Frontal cortex (tissue), 4 donors: ENCODE data around the gene RRP15. TPM values are rescaled to one million over a fixed set of nuclear protein-coding genes. Genes with fewer than 3 reads are reported as not detected.
A peak's percentile ranks its signal among the peaks of the same experiment; 100 is the strongest.

Source experiments
- DNase-seq, 2 donors: peaks; one replicate each; pipeline ENCODE4 v3.0.0; 2012; ENCODE audit warnings: low spot score in 2 of 2
- FAIRE-seq: peaks from 2 replicates; lab custom pipeline; 2012; peaks lifted over from hg19 to GRCh38; lab: Jason Lieb, UNC
- total RNA-seq: library from RNA; depleted of rRNA; stranded (reverse); fragments of >200 nt; gene quantifications from one replicate; pipeline ENCODE4 v1.2.3, GENCODE V29; 2014
- donor health status: control.
- donor health status: control.
- donor health status: control.

RRP15 gene
- total RNA-seq, 1 donor from 2014 or later, result 21.6 TPM

DNA sequence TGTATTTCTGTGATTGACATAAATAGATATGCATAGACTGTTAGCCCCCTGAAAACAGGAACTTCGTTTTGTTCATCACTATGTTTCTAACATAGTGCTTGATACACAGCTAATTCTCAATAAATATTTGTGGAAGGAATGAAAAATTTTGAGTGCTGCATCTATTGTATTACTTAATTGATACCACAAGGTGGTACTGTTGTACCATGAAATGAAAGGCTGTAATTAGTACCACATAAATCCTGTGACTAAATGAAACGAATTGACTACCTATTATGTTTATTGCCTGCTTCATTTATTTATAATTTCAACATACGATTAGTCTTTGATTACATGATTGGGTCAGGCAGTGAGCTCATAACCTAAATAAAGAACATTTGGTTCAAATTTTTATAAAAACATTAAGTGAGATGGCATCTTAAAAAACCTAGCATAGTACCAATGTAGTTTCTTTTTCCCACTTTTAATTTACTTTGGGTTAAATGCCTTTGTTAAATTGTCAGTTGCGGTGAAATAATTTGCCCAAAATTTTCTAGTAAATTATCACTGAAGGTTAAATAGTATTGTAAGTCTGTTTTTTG is 45.0 kb downstream of the RRP15 start:
- FAIRE-seq, result peak; percentile 95
- DNase-seq, result peak; percentile 45 to 52

DNA sequence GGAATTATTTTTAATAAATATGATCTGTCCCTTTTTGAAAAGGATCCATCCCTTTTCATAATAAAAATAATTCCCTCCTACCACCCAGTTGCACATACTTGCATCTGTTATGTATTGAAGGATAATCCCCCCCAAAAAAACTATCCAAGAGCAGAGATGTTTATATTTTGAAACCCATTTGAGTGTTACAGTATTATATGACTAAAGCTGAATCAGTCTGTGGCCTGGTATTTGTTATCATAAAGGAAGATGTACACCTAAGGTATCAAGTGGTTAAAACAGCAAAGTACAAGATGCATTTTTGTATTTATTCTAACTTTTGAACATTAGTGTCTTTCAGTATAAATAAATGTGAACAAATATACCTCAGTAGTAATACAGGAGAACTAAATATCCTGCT is 47.3 kb downstream of the RRP15 start:
- DNase-seq (no peak), FAIRE-seq (no peak)

DNA sequence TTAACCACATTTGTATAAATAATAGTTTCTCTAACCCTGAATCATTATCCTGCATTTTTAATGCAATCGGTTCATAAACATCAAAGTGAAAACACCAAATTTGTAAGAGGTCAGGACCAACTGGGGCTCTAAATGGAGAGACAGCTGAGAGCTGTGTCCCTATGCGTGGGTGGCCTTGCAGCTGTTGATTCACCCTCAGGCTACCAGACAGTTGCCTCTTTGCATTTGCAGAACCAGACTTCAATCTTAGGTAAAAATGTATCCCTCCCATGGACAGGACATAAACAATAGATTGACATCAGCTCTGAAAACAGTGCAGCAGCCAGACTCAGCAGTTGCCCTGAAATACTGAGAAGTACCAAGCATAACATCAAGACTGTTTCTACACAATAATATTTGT is 51.2 kb downstream of the RRP15 start:
- no peak for FAIRE-seq
- no peak for DNase-seq

DNA sequence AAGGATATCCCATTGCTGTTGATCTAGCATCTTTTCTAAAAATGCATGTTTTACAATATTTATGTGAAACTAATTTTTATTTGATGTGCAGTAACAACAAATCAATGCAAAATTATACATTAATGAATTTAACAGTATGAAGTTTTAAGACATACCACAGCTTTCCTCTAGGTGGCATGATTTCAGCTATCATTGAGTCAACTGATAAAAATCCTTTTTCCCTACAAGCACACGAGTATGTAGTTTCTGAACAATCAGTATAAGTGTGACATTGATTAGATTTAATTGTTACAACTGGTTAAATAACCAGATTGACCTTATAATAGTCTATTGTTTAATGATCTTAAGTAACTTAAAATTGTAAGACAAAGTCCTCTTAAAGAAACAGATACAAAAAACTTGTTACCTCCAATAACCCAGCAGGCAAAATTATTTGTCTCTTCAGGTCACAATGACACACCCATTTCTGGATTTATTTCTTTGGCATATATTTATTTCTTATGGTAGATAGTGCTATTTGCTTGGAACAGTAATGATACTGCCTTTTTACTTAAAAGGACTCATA is 54.3 kb downstream of the RRP15 start:
- FAIRE-seq, result peak; percentile 95

DNA sequence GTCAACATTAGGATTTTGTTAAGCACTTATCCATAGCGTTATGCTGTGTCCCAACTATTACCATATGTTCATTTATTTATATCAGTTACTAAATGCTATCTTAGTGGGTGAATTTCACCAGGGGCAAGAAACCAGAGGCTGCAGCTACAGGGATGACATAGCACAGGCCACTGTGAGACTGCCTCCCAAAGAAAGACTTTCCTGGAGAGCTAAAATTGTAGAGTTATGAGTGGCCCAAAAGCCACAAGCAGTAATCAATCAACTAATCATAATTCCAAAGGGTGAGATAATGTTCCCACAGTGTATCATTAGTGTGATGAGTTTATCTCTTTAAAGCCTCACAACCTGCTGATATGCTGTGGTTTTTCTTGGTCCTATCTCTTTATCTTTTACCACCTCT is 56.2 kb downstream of the RRP15 start:
- DNase-seq (no peak), FAIRE-seq (no peak)

More for the DNA sequence above, 54.3 kb downstream of the RRP15 start:
- no peak for DNase-seq

DNA sequence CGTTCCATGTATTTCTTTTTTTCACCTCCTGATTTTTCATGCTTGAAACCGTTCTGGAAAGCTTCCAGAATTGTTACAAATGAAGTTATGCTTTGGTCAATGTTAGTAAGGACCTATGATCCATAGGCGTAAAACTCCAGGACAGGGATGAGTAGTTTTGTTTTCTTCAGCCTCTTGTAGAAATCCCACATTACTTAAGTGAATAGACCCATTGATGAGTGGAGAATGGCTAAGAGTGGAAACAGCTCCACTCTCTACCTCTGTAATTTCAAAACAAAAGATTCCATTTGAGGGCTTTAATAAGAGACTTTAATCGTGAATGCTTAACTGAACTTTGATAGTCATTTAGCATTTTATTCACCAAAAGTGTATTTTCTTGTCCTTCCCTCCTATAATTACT is 57.0 kb downstream of the RRP15 start:
- DNase-seq (no peak), FAIRE-seq (no peak)

DNA sequence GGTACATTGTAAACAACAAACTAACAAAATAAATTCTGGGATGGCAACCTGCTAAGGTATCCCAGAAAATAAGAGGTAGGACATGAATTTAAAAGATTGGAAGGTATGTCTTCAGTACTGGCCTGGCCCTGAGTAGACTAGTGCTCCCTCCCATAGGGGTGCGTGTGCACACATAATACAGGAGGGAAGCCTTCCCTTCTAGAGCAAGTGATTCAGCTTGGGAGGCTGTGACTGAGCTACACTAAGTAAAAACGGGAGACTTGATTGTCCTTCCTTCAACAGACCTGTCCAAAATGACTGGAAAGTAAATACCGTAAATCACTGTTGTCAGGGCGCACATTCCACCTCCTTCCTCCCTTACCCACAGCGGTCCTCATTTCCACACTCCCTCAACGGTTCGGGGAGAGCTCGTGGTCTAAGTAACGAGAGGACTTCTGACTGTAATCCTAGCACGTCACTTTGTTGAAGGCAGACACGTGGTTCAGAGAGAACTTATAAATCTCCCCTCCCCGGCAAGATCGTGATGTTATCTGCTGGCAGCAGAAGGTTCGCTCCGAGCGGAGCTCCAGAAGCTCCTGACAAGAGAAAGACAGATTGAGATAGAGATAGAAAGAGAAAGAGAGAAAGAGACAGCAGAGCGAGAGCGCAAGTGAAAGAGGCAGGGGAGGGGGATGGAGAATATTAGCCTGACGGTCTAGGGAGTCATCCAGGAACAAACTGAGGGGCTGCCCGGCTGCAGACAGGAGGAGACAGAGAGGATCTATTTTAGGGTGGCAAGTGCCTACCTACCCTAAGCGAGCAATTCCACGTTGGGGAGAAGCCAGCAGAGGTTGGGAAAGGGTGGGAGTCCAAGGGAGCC is 60.0 kb downstream of the RRP15 start, which contains the start of gene TGFB2:
Gene TGFB2, plus strand, starts transcription at position 523 of the 859 bp plus-strand sequence. CDS start 1,366 bp downstream, outside the sequence.
- DNase-seq (no peak), FAIRE-seq (no peak)

DNA sequence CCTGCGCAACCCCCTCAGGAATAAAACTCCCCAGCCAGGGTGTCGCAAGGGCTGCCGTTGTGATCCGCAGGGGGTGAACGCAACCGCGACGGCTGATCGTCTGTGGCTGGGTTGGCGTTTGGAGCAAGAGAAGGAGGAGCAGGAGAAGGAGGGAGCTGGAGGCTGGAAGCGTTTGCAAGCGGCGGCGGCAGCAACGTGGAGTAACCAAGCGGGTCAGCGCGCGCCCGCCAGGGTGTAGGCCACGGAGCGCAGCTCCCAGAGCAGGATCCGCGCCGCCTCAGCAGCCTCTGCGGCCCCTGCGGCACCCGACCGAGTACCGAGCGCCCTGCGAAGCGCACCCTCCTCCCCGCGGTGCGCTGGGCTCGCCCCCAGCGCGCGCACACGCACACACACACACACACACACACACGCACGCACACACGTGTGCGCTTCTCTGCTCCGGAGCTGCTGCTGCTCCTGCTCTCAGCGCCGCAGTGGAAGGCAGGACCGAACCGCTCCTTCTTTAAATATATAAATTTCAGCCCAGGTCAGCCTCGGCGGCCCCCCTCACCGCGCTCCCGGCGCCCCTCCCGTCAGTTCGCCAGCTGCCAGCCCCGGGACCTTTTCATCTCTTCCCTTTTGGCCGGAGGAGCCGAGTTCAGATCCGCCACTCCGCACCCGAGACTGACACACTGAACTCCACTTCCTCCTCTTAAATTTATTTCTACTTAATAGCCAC is 60.7 kb downstream of the RRP15 start:
- DNase-seq (peak in 1 of 2 donors; percentile 49), FAIRE-seq (no peak)

DNA sequence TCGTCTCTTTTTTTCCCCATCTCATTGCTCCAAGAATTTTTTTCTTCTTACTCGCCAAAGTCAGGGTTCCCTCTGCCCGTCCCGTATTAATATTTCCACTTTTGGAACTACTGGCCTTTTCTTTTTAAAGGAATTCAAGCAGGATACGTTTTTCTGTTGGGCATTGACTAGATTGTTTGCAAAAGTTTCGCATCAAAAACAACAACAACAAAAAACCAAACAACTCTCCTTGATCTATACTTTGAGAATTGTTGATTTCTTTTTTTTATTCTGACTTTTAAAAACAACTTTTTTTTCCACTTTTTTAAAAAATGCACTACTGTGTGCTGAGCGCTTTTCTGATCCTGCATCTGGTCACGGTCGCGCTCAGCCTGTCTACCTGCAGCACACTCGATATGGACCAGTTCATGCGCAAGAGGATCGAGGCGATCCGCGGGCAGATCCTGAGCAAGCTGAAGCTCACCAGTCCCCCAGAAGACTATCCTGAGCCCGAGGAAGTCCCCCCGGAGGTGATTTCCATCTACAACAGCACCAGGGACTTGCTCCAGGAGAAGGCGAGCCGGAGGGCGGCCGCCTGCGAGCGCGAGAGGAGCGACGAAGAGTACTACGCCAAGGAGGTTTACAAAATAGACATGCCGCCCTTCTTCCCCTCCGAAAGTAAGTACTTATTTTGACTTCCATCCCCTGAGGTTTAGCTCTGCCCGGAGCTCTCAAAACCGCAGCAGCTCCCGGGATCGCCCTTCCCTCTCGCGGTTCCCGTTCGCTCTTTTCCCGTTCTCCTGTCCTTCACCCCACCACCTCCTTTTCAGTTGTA is 61.5 kb downstream of the RRP15 start:
- DNase-seq, result no peak
- FAIRE-seq, result no peak

DNA sequence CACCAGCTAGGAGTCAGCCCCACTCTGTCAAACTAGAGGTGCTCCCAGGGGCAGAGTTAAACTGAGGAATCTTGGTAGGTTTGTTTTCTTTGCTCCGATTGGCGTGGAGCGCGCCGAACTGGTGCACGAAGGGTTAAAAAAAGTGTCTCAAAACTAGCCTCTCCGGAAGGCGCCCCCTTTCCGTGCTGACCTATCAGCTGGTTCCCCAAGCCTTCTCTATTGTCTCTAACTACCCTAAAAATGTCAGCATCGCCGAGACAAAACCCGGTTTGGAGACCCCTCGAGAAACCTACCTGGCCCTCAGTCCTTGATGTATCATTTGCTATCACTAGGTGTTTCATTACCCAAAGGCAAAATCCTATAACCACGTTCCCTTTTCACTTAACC is 62.2 kb downstream of the RRP15 start:
- no peak for DNase-seq
- no peak for FAIRE-seq

DNA sequence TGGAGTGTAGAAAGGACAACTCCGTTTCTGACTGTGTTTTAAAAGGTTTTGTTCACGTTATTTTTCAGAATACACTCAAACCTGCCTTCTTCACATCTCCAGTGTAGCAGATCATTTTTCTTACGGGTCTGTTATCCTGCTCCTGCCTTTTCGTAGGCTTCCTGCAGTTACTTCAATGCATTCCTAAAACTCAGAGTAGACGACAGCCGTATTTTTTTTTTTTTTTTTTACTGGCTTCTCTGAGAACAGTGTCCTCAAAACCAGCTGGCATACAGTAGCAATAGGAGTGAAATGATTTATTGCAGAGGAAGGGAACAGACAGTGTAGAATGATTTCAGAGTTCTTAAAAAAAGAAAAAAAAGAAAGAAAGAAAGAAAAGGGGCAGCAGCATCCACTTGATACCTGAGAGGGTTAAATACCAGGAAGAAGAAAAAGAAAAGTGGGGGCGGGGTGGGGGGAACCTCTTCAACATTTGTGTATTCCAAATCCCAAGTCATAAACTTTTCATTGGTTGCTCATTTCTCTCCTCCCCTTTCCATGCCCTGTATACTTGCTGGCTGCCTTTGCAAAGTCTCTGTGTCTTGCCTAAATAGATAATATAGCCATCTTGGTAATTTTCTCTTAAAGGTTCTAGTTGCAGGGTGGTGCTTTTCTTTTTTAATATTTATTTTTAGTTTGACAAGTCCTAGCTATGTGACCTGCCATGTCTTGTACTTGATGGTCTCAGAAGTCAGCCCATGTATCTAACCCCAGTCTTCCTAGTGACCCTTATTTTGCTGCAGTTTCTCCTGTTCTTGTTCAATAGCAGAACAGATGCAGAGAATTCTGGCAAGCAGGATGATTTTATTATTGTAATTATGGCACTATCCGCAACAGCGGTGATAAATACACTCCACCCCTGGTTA is 62.9 kb downstream of the RRP15 start:
- no peak for FAIRE-seq

DNA sequence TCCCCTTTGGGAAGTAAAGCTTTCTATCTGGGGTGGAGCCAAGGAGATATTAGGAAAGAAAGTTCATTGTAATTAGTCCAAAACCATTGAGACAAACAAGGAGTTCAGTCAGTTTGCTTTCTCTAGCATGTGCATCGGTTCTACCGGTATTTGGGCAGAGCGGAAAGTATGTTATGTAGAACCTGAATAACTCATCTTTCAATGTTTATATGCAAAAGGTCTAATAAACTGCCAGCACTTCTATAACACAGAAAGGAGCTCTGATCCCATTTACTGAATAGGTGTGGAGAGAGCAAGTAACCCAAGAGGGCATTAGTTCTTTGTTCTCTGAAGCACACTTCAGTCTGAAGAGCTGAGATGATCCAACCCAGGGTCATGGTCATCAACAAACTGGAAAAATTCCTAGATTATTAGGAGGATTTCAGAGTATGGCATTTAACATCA is 63.6 kb downstream of the RRP15 start:
- DNase-seq, result no peak
- no peak for FAIRE-seq

More for the DNA sequence above, 62.9 kb downstream of the RRP15 start:
- DNase-seq, result no peak

DNA sequence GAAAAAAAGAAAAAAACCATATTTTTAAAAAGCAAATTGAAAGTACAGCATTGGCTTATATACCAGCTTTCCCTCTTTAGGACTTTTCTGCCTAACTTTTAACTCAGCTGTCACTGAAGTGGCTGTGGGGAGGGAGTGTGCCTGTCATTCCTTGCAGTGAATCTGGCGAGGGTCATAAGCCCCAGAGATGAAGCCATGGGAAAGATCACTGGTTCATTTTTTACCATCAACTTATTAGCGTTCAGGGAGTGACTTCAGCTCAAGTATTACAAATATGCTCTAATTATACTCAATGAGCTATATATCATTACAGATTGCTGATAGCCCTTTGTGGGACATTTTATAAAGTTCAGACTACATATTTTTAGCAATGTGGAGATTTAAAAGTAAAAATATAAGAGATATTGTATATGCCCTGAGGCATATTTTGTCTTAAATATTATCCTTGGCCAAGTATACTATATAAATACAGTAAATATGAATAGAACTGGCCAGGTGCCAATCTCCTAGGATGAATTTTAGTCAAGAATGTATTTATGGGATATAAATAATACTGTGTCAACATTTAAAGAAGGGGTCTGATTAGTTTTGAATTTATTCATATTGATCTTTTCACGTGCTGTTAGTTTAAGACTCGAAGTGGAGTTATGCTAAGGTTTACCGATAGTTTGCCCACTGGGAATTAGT is 64.4 kb downstream of the RRP15 start:
- FAIRE-seq, result no peak

DNA sequence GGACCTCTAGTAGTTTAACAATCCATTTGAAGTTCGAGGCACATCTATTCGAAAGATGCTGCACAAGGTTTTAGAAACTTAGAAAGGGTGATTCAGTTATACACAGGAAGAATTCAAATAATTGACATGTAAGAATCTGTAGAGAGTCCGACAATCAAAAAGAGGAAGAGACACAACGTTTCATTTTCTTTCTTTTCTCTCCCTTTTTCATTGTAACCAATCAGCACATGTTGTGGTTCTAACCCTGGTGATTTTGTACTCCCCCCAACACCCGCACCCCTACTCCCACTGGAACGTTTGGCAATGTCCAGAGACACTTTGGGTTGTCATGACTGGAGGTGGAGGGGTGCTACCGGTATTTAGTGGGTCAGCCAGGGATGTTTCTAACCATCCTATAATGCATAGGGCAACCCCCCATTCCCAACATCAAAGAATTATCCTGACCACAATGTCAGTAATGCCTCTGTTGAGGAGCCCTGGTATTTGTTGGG is 65.0 kb downstream of the RRP15 start:
- DNase-seq (no peak), FAIRE-seq (no peak)

More for the DNA sequence above, 64.4 kb downstream of the RRP15 start:
- no peak for DNase-seq

DNA sequence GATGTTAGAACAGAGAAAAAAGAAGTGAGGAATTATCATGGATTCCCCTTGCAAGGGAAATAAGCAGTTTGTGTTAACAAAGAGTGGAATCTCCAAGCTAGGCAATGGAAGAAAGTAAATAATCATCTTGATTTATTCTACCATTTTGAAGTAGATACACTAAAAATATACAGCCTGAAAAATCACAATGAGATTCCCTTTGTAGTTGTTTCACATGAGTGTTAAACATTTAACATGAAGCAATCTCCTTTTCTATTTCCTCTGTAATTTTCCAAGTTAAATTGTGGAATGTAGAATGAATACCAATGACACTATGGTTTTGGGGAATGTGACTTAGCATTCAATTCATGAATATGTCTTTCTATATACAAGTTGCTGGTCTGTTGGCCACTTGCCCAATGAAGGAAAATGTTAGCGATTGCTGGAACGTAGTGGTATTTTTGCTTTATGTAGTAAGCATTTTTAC is 65.7 kb downstream of the RRP15 start:
- no peak for DNase-seq
- no peak for FAIRE-seq

DNA sequence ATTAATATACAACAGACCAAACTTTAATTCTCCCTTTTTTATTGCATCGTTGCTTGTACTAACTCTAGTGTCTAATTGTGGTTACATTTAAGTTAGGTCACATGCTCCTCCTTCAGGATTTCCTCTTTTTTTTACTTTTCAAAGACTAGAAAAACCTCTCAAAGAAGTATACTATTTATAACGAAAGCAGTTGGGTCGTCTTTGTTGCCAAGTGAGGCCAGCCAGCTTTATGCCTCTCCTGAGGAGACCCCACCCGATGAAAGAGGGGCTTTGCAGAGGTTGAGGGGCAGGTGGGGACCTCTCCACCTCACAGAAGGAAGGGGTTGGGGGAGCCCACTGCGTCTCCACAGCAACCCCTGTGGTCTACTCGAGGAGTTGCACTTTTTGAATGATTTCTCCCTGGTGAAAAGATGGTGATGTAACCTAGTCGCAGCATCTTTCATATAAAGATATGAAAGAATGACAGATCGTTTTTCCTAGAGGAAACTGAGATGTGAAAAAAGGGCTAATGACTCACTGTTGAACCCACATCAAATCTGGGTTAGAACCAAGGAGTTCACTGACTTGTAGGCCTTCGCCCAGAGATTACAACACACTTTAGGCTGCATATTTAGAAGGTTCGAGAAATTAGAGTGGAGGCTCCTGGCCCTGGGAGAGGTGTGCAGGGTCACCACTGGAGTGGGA is 66.4 kb downstream of the RRP15 start:
- FAIRE-seq (no peak), DNase-seq (no peak)

DNA sequence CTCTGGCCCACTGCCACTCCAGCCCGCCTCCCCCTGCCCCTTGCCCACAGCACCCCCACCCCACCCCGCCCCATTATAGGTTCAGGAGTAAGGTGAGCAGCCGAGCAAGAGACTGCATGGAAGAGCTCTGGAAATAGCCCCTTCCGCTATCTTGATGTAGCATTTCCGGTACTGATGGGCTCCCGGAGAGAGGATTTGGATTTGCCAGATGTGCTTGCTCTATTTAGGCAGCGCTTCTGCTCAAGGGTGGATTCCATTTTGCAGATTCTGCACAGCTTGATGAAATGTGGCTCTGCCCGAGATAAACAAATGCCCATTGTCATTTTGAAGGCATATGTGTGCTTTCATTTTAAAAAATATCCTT is 67.0 kb downstream of the RRP15 start:
- FAIRE-seq, result no peak
- no peak for DNase-seq
